CD4-positive, alpha-beta T cell treated with Interleukin-15 for 4 hours (primary cell): ENCODE measurements around the gene ZNF142.
A peak's percentile ranks its signal among the peaks of the same experiment; 100 is the strongest.

Experiments used
- DNase-seq: peaks from one replicate; pipeline ENCODE4 v3.0.0-alpha.2; 2020; ENCODE audit warnings: low spot score

ZNF142 gene

DNA sequence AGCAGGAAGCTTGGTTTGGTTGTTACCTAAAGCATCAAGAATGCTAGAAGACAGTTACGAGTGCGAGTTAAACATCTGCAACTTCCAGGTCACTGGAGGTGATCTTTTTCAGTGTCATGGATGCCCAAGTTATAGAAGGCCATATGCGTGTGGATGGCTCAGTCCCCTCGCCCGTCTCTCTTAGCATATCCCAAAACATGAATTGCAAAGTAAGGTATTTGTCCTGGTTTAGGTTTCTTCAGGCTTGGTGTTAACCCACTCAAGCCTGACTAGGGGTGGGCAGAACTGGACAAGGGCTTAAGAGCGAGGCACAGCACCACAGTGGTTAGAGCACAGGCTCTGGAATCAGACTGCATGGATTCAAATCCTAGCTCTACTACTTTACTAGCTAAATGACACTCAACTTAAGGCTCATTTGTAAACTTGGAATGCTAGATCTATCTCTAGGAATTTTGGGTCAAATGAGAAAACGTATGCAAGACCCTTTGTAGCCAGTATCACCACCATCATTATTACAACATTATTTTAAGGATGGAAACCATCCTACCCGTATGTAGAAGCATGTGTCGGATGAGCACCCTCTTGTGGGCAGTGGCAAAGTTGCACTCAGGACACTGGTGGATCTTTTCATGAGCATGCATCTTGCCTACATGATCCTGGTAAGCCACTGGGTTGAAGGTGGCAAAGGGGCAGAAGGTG lies 11.2 kb downstream of the ZNF142 start:
- peak; percentile 58 for DNase-seq

DNA sequence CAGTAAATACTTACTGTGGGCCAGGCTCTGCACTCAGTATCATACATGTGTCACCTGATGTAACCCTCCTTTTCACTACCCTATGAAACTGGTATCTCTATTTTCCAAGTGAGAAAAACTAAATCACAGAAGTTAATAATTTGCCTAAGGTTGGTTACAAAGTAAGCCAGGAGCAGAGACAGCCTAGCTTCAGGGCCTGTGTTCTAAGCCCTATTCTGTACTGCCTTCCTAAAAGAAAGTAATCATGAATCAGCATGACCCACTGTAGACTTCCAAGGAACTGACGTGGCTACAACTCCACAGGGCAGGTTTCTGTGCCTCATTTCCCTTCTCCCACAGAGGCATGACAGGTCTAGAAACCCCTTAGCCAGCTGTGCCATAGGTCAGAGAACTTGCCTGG lies 14.3 kb downstream of the ZNF142 start:
- no peak for DNase-seq

DNA sequence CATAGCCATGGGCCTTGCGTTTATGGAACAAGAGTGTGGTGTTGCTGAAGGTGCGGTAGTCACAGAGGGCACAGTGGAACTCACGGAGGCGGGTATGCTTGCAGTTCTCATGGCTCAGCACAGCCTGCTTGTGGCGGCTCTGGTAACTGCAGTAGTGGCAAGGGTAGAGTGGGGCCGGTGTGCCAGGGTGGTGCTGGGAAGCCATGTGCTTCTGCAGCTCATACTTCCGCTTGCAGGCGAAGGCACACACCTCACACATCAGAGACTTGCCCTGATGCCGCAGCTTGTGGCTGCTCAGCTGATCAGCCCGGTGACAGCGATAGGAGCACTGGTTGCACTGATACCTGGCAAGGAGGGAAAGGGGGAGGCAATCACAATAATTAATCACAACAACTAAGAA lies 14.7 kb downstream of the ZNF142 start:
- DNase-seq: no peak

DNA sequence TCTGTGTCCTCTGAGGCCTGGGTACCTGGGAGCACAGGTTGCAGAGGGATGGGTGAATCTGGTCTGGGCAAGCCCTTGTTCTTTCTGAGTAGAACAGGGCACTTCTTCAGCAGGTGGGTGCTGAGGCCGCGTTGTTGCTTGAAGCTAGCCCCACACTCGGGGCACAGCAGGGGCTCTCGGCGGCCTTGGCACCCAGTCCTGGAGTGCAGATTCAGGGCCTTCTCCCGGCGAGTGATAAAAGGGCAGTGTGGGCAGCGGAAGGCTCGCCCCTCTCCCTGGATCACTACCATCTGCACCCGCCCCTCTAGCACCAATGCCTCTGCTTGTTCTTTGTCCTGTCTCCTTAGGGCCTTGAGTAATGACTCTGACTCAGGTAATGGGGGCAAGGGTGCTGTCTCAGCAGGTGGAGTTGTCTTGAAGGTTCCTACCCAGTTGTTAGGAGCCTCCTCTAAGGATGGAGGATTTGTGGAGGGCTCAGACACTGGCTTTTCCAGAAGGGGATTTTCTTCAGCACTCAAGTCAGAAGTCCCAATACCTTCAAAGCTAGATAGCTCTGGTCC lies 15.6 kb downstream of the ZNF142 start:
- DNase-seq: no peak

DNA sequence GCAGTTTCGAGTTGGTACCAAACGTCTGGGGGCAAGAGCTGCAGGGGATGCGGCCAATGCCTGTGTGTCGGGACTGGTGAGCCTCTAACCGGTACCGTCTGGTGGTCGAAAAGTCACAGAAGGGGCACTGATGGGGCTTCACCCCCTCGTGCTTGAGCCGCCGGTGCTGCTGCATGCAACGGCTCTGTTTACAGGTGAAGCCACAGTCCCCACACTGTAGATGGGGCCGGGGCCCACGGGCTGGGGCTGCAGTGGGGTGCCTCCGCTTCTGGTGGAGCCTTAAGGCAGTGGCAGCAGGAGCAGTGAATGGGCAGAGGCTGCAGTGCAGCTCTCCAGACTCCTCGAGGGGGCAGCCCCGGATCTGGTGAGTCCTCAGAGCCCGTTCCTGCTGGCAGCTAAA lies 16.6 kb downstream of the ZNF142 start:
- no peak for DNase-seq

DNA sequence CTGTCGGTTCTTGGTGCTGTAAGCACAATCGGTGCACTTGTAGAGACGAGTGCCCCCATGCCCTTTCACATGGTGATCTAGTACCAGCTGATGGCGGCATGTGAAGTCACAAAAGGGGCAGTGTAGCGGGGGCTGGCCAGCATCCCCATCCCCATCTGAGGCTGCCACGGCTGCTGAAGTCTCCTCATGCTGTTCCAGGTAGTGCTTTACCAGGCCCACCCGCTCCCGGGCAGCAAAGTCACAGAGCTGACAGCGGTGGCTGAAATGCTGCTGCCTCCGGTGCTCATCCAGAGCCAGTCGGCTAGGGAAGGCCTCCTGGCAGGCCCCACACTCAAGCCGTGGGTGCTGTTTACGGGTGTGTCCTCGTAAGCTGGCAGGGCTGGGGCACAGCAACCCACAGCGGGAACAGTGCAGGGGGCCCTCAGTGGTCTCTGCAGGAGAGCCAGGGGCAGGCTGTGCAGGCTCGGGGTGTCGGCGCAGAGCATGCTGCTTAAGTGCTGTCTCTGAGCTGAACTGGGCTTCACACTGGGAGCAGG lies 17.2 kb downstream of the ZNF142 start:
- no peak for DNase-seq

DNA sequence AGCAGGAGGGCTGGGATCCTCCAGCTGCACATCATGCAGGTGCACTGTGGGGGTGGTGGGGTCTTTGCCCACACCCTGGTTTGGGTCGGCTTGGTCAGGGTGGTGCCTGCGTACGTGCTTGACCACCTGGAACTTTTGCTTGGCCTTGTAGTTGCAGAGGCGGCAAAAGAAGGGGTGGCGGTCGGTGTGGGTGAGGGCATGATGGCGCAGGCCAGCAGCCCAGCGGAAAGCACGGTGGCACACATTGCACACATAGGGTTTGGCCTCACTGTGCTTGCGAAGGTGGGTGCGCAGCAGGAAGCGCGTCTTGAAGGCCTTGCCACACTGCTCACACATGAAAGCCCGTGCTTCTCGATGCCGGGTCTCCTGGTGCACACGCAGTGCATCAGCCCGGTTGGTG lies 21.1 kb downstream of the ZNF142 start:
- DNase-seq: no peak

DNA sequence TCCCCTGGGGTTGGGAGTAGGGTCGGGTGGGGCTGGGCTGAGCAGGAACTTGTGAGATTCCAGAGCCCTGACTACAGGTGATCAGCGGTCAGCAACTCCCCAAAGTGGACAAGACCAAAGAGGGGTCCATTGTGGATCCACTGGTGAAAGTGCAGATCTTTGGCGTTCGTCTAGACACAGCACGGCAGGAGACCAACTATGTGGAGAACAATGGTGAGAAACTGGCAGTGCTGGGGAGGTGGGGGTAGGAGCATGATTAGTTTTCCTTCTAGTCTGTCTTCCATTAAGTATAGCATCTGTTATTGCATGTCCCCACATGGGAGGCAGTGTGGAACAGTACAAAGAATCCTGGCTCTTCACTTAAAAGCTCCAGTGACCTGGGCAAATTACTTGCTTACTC lies 23.7 kb downstream of the ZNF142 start:
- no peak for DNase-seq

DNA sequence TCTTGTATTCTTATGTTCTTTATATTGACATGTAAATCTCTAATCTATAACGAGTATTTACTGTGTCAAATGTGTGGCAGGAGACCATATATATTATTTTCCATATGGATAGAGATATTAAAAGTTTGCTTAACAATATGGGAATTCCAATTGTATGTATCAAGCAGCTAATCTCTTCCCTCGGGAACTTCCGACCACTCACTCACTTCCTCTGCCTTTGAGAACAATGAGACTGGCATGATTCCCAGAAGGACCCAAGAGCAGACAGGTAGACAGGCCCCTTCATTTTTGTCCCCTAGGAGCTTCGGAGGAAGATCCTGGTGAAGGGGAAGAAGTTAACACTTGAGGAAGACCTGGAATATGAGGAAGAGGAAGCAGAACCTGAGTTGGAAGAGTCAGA lies 27.6 kb downstream of the ZNF142 start:
- no peak for DNase-seq

DNA sequence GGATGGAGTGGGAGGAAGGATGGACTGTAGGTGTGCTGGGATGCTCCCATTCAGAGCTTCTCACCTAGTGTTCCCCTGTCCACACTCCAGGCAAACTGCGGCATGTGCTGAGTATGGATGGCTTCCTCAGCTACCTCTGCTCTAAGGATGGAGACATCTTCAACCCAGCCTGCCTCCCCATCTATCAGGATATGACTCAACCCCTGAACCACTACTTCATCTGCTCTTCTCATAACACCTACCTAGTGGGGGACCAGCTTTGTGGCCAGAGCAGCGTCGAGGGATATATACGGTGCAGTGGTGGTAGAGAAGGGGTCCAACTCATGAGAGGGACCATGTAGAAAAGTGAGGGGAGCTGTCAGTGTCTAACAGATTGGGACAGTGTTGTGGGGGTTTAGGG lies 31.5 kb downstream of the ZNF142 start:
- no peak for DNase-seq

DNA sequence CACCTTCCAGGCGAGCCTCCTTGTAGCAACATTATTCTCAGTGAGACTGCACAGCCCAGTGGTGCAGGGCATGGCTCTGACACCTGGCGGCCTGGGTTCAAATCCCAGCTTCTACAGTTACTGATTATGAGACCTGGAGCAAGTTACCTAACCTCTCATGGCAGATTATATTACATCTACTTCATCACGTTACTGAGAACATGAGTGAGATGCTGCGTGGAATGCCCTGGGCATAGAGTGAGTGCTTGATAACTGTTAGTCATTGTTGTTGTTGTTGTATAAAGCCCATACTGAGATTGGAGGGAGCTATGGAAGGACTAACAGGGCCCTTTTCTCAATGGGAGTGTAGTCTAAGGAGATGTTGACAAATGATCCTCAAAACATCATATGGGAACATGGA lies 33.1 kb downstream of the ZNF142 start:
- no peak for DNase-seq

DNA sequence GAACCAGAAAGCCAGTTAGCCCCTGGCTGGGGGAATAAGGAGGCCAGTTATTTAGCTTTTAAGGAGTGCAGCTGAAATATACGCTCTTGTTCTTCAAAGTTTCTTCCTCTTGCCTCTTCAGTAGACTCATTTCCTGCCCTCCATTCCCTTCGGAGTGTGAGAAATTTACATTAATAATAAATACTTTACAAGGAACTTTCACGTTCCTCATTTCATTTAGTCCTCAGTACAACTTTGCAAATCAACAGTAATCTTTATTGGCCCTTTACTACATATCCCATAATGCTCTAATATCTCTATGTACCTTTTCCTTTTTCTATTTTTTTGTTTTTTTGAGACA lies 36.1 kb downstream of the ZNF142 start:
- DNase-seq: no peak

DNA sequence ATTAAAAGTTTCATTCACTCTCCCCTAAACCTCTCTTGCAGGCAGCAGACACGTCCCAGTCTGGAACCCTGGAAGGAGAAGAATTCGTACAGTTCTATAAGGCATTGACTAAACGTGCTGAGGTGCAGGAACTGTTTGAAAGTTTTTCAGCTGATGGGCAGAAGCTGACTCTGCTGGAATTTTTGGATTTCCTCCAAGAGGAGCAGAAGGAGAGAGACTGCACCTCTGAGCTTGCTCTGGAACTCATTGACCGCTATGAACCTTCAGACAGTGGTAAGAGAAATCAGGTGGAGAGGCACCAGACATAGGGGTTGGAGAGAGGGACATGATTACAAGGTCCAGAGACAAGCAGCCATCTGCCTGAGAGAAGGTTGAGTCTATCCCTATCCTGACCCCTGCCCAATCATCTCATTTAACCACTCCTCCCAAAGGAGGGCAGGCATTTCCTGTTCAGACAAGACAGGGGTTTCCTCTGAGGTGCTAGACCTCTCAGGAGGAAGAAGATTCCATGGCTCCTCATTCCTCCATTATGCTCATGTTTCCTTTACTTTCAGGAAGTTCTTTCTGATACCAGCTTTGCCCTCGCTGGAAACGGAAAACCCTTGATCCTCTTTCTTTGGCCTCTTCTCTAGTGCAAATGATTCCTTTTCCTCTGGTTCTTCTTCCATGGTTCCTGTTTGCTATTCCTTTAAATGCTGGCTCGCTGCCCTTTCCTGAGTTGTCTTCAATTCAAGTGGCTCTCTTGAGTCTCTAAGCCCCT lies 36.6 kb downstream of the ZNF142 start:
- no peak for DNase-seq

DNA sequence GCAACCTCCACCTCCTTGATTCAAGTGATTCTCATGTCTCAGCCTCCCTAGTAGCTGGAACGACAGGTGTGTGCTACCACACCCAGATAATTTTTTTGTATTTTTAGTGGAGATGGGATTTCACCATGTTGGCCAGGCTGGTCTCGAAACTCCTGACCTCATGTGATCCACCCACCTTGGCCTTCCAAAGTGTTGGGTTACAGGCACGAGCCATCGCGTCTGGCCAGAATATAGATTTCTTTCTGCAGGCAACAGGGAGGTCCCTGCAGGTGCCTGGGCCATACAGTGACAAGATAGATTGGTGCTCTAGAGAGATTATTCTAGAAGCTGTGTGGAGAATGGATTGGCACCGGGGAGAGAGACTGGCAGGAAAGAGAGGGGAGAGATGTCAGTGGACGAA lies 38.4 kb downstream of the ZNF142 start:
- DNase-seq: no peak

DNA sequence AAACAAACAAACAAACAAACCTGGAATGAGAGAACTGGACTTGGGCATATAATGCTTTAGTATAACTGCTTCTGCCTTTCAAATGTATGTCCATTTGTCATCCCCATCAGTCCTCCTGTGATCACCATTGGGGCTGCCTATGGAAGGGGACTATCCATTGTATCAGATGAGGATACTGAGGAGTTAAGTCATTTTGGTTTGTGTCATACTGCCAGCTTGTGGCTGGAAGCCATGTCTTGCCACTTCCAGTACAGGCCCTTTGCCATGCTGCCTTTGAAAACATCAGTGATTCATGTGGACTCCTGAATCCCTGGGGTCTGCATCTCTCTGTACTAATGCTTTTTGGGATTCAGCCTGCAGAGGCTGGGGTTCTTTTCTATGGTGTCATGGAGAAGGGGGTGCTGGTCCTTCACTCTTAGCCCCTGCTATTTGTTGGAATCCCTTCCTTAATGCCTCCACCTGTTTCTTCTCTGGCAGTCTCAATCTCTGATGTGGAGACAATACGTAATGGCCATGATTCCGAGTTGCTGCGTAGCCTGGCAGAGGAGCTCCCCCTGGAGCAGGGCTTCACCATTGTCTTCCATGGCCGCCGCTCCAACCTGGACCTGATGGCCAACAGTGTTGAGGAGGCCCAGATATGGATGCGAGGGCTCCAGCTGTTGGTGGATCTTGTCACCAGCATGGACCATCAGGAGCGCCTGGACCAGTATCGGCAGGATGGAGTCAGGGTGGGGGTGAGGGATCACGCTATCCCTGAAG lies 41.1 kb downstream of the ZNF142 start:
- no peak for DNase-seq

DNA sequence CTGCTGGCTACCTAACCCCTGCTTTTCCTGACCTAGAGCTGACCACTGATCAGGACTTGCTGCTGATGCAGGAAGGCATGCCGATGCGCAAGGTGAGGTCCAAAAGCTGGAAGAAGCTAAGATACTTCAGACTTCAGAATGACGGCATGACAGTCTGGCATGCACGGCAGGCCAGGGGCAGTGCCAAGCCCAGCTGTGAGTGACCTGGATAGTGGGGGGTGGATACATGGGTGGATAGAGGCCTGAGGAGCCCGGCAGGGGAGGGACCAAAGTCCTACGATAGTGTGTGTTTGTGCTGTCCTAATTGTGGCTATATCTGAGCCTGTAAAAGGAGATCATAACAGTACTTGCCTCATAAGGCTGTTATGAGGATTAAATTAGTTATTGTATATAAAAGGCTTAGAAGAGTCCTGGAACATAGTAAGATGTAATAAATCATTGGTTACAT lies 43.5 kb downstream of the ZNF142 start:
- DNase-seq: no peak

DNA sequence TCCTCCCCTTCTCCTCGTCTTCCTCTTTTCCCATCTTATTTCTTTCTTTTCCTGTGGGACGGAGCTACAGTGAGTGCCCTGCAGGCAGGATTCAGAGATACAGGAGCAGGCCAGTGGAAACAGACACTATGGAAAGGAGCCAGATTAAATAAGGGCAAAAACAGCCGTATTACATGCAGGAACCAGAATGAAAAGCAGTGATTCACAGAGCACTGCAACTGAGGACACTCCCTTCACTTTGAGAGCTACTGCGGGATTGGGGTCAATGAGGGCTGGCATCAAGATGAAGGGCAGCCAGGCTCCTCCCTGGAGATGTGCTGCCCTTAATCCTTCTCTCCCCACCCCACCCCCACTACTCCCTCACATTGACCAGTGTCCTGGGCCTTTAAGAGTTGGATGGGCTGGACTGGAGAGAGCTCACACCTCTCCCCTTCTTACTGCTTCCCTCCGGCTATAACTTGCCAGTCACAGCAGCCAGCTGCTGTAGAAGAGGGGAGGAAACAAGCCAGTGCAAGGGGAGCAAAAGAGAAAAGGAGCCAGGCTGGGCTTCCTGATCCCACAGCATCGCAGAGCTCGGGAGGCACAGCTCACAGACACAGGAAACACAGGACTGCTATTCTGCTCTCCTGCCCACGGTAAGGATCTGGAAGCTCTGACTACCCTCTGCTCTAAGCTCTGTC lies 51.8 kb downstream of the ZNF142 start, which contains the start of gene PLCD4:
TSS of gene PLCD4 (plus strand) at position 464 of the 680 bp plus-strand sequence. CDS start 7,841 bp downstream, outside the sequence.
- no peak for DNase-seq

DNA sequence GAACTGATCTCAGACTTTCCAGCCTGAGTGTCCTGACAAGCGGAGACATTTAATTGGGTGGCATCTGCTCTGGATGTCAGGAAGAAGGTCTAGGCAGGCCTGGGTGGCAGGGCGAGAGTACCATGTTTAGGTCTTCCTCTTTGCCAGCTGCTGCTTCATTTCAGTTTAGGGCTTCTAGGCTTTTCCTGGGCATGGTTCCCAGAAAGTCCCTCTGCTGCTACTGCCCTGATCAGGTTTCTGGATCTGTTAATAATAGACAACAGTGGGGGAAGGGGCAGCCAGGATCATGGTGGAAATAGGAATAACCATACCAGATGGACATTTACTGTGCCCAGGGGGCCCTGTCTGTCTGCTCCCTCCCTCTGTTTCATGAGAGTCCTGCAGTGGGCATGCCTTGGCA lies 54.0 kb downstream of the ZNF142 start:
- DNase-seq: no peak
